MV-4-11 (cell line): ENCODE results near the gene NRP1.

Source experiments
- DNase-seq: peaks from one replicate; lab custom pipeline; 2025; lab: John Stamatoyannopoulos, UW

Gene NRP1

DNA sequence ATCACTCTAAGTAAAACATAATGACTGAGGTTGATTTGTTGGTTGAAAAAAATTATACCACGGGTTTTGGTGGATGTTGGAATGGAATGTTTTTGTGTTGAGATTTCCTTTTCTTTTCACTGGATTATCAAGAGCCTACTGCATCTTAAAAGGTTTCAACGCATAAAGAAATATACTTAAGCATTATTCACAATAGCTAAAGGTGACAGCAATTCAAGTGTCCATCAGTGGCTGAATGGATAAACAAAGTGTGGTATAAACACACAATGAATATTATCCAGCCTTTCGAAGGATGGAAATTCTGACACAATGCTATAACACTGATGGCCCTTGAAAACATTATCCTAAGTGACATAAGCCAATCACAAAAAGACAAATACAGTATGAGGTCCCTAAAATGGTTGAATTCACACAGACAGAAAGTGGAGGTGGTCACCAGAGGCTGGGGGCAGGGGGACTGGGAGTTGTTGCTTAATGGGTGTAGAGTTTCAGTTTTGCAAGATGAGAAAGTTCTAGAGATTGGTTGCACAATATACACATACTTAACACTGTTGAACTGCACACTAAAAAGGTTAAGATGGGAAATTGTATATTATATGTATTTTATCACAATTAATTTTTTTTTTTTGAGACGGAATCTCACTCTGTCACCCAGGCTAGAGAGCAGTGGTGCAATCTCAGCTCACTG is 122.3 kb downstream of the NRP1 start:
- DNase-seq, result peak; percentile 39

- DNase-seq, result peak; percentile 13
These were observed 123.2 kb downstream of the NRP1 start for GRCh38 chr10:33211106-33211878.

GRCh38 chr10:33209802-33210201 is 124.7 kb downstream of the NRP1 start:
- DNase-seq, result no peak

- no peak for DNase-seq
These were observed 126.3 kb downstream of the NRP1 start for GRCh38 chr10:33208166-33208565.

- no peak for DNase-seq
These were observed 130.4 kb downstream of the NRP1 start for GRCh38 chr10:33204031-33204430.

- DNase-seq, result no peak
These were observed 132.5 kb downstream of the NRP1 start for GRCh38 chr10:33201971-33202370.

DNA sequence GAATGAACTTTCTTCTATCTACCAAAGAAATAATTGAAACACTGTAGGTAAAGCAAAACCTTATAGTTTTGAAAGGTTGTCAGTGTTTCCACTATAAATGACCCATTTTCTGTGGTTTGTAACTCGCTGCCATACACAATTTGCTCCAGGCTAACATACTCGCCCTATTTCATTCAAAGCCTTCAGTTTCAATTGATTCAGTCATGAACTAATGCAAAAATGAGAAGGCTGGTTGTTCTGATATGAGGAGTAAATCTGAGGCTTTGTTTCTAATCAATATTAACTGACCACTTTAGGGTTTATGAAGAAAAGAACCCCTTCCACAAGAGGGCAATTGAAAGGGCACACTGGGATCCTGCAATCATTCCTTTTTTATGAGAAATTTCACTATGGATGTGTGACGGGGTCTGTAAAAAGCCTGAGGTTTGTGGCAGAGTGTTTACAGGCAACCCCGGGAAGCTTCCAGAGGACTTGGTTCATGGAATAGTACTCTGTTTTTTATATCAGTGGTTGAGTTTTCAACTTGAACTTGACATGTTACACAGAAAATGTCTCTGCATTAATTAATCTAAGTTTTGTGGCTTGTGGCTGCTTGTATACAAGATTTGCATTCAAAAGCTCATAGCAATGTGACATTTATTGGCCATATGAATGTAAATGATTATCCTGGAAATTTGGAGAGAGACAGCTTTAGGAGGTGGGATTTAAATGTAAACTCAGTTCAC is 133.2 kb downstream of the NRP1 start:
- no peak for DNase-seq

DNA sequence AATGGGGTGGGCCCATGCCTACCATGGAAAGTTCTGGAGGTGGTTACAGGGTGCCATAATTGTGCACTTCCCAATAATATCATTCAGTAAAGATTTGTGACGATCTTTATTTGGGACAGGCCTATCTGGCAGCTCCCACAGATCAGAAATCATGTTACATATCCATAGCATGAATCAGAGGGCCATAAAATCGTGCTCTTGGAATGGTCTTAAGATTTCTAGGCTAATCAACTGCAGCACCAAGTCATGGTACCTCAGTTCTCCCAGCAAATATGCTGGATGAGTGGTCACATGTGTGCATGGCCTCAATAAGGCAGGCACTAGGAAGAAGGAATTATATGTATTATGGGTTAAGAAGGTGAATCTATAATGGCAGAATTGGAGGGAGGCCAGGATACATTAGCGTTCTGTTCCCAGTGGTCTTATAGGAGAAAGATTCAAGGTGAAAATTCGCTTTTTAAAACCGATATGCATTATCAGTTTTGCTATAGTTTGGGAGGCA is 134.7 kb downstream of the NRP1 start:
- no peak for DNase-seq

GRCh38 chr10:33198610-33199009 is 135.9 kb downstream of the NRP1 start:
- DNase-seq, result no peak

DNA sequence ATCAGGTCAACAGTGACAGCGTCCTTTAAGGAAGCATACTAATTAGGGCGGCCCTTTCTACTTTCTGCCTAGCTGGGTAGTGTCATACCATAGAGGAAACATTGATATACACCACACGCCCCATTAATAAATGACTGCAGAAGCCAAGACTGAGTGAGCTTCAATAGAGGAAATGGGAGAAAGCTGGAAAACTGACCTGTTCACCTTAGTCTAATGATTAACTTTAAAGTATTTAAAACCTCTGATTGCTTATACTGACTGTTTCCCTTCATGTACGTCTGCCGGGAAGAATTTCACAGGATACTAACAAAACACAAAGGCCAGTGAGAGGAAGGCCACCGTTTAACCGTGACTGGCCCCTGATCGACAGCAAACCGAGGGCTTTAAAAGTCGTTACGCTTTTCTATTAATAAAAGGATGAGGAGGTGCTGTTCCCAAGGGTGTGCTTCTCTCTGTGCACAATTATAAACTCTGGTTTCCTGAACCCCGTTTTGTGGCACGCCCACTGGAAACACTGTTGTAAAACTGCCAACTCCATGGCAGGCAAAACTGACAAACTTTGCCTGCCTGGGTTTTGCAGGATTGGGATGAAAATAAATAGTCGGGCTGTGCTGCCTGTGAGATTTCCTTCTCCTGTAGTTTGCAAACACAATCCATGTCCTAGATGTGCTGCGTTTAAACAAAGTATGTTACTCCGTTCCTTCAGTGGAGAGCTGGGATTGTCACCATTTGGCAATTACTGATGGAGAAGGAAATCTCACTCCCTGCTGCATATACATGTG is 137.6 kb downstream of the NRP1 start:
- DNase-seq, result no peak

GRCh38 chr10:33196377-33196706 is 138.1 kb downstream of the NRP1 start:
- DNase-seq, result no peak

DNA sequence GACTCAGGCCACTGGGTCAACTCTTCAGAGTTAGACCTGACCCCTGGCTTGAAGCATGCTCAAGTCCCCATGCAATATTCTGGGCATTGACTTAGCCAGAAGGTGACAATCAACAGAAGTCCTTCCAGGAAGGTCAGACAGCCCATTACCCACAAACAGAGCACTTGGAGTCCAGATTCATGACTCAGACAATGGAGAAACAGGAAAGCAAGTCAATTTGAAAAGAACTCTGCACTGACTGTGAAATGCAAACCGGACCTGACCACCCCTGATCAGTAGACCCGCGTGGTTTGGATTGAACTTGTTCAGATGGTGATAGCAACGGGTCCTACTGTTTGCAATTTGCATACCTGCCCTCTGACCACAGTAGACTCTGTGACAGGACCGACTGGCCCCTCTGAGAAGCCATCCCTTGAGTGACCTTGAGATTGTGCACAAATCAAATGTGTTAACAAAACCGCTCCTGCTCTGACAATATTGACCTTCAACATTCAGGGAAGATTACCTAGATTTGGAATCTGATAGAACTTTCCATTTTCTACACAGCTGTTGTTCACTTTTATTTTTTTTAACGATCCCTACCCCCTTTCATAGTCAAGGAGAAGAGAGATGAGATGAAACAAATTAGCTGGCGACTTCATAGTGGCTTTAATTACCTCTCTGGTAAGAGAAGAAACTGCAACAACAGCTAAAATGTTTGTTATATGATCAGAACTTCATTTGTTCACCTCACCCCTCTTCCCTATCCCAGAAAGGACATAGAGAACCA is 138.7 kb downstream of the NRP1 start:
- no peak for DNase-seq

DNA sequence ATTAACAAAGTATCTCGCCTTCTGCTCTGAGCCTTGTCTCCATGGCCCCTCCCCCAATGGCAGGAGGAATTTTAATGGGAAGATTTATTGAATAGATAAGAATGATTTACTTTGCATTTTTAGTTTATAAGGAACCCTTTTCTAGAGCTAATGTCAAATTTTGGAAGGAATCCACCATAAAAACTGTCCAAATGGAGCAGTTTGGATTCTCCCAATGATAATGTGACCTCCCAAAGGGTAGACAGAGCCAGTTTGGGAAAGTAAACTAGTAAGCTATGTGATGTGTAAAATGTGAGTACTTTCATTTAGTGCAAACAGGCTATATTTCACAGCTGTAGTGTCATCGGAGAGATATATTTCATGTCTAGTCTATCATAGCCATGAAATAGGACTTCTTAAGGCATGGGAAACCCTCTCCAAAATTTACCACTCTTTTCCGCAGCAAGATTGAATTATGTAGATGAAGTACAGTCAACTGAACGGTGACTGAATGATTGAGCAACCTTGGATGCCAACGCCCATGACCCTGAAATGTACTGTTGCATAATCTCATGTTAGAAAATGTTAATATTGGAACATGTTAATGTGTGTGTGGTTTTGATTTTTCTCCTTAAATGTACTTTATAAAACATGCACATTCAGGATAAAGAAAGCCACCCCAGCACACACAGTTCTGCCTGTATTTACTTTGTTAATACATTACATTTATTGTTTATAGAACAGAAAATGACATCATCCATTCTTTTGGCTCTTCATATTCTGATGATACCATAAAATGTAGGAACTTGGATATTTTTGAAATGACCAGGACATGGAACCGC is 140.6 kb downstream of the NRP1 start:
- peak; percentile 68 for DNase-seq

- DNase-seq, result peak; percentile 89
These were observed 141.3 kb downstream of the NRP1 start for GRCh38 chr10:33193057-33193700.

DNA sequence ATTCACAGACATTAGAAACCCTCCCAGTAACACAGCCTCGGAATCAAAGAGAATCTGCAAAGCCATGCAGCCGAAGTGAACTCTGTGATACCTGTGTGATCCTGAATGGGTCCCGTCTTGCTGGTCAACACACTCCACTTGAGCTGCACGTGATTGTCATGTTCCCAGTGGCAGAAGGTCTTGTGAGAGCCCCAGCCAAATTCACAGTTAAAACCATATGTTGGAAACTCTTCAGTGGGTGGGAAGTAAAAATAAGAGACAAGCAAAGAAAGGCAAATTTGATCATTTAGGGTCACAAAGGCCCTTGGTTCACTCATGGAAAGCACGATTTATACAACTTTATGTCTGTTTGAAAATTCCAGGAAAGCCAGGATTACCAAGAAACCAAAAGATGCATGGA is 142.3 kb downstream of the NRP1 start:
- no peak for DNase-seq

DNA sequence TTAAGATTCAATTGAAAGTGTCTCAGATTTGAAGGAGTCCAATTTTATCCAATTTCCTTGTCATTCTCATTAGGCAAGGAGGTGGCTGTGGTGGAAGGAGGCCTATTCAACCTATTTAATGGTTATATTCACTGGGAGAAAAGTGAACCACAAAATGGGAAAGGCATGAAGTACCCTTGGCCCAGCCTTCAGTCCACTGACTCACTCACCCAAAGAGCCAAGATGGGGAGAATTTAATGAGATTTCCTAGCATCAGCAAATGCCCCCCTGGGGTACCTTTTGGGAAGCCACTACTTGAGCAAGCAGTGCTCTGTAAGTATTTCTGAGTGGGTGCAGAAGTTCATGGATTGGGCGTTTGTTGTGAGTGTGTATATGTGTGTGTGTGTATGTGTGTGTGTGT is 144.1 kb downstream of the NRP1 start:
- DNase-seq, result no peak

- DNase-seq, result no peak
These were observed 144.7 kb downstream of the NRP1 start for GRCh38 chr10:33189808-33190207.

DNA sequence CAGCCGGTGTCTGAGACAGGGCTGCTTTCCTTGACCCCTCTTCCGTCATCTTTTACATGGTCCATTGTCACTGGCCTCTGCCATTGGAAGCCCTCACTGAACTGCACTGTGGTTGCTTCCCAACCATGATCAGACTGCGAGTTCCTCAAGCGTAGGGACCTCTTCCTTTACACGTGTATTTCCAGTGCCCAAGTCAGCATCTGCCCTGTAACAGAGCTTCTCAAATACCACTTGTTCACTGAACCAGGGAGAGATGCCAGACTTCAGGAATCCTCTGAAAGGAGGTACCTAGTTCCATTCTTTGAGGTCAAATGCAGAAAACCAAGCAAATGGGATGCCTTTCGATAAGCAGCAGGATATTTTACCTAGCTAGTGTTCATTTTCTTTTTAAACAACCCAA is 145.1 kb downstream of the NRP1 start:
- DNase-seq, result no peak

DNA sequence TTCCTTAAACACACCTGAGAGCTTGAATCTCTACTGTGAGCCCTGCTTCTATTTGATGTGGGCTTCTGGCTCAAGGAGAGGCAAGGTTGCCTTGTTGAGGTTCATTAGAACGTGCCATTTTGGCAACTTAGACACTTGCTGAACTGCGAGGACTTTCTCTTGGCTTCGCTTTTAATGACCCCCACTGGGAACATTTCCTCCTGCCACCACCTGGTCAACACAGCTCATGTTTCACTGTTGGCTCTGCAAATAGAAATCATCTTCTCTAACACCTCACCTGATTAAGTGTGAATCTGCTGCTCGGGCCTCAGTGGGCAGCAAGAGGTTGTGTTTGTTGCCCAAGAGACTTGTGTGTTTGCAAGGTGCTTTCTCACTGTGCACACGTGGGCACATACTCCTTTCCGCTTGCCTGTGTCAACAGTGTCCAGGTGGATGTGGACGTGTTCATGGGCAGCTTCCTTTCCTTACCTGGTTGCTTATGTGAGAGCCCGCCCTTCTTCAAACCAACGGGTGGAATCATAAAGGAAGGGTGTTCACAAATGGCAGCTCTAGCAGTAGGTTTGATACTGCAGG is 147.0 kb downstream of the NRP1 start:
- no peak for DNase-seq

DNA sequence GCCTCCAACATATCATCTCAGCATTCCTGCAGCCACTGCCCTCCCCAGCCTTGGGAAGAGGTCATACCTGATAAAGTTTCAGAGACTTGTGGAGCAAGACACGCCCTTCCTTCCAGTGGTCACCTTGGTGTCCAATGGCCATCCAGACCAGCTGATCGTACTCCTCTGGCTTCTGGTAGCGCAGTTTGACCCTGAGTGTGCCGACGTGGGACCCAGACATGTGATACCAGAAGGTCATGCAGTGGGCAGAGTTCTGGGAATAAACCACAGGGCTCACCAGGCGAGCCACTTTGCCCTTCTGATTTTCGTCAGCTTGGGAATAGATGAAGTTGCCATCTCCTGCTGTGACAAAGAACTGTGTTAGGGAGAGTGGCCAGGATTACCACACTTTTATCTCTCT is 148.3 kb downstream of the NRP1 start:
- no peak for DNase-seq
